ENCODE measurements around the gene ZNF688. TPM values are rescaled to one million over a fixed set of nuclear protein-coding genes. Genes with fewer than 3 reads are reported as not detected.
"Not testable (repeated sequence)": the region's sequence is repeated elsewhere in the genome, so short reads cannot be mapped to it uniquely, and the experiment has no call there.

ZNF688 gene
- total RNA-seq, 1 donor: 6.5 TPM

- H3K4me3 ChIP-seq (ENCODE audit: low read depth, low read length): no peak overlapping the region
- TF ChIP-seq, protein P1, sequence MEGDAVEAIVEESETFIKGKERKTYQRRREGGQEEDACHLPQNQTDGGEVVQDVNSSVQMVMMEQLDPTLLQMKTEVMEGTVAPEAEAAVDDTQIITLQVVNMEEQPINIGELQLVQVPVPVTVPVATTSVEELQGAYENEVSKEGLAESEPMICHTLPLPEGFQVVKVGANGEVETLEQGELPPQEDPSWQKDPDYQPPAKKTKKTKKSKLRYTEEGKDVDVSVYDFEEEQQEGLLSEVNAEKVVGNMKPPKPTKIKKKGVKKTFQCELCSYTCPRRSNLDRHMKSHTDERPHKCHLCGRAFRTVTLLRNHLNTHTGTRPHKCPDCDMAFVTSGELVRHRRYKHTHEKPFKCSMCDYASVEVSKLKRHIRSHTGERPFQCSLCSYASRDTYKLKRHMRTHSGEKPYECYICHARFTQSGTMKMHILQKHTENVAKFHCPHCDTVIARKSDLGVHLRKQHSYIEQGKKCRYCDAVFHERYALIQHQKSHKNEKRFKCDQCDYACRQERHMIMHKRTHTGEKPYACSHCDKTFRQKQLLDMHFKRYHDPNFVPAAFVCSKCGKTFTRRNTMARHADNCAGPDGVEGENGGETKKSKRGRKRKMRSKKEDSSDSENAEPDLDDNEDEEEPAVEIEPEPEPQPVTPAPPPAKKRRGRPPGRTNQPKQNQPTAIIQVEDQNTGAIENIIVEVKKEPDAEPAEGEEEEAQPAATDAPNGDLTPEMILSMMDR (IDR thresholded peaks at IDR 0.05; ENCODE audit: insufficient read depth, low read depth, low read length): no peak
- DNase-seq (ENCODE audit: low read depth): no peak
These were observed 30.5 kb upstream of the ZNF688 start for GRCh38 chr16:30601966-30602365.

DNA sequence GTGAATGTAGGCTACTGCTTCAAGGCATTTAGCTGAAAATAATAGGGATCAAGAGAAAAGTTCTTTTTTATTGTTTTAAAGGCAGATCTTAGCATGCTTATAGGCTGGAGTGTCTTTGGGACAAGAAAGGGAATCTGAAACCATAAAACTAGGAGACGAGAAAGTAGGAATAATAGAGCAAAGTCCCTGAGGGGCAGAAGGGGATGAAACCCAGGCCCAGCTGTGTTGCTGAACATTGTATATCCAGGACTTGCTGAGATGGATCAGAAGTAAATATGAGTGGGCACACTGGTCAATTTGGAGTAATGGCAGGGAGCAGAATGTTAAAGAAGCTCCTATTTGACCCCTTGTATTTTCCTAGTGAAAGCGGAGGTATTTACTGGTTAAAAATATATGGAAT, 29.4 kb upstream of the ZNF688 start:
- TF ChIP-seq, protein P1 (IDR thresholded peaks at IDR 0.05; ENCODE audit: insufficient read depth, low read depth, low read length): no peak
- no peak overlapping the region for H3K4me3 ChIP-seq (ENCODE audit: low read depth, low read length)
- no peak for DNase-seq (ENCODE audit: low read depth)

DNA sequence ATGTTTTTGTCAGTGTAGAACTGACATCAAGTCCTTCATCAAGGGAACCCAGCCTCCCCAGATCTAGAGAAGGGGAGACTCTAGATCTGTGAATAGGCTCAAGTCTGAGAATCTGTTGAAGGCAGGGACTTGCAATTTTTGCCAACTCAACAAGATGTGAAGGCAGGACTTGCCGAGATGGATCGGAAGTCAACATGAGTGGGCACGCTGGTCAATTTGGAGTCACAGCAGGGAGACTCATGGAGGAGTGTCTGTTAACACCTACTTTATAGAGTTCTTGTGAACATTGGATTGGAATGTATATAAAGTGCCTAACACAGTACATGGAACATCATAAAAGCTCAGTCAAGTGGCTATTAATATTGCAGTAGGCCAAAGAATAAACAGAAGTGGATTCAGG, 28.7 kb upstream of the ZNF688 start:
- TF ChIP-seq, protein P1 (IDR thresholded peaks at IDR 0.05; ENCODE audit: insufficient read depth, low read depth, low read length): no peak

GRCh38 chr16:30592871-30593270, 21.4 kb upstream of the ZNF688 start:
- TF ChIP-seq, protein P1 (IDR thresholded peaks at IDR 0.05; ENCODE audit: insufficient read depth, low read depth, low read length): no peak
- H3K4me3 ChIP-seq (ENCODE audit: low read depth, low read length): no peak overlapping the region
- DNase-seq (ENCODE audit: low read depth): no peak

More for the DNA sequence above, 28.7 kb upstream of the ZNF688 start:
- H3K4me3 ChIP-seq (ENCODE audit: low read depth, low read length): no peak overlapping the region
- DNase-seq (ENCODE audit: low read depth): no peak

DNA sequence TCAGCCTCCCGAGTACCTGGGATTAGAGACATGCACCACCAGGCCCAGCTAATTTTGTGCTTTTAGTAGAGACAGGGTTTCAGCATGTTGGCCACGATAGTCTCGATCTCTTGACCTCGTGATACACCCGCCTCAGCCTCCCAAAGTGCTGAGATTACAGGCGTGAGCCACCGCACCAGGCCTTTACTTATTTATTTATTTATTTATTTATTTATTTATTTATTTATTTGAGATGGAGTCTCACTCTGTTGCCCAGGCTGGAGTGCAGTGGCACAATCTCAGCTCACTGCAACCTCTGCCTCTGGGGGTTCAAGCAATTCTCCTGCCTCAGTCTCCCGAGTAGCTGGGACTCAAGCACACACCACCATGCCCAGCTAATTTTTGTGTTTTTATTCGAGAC, 19.4 kb upstream of the ZNF688 start:
- H3K4me3 ChIP-seq (ENCODE audit: low read depth, low read length); DNase-seq (ENCODE audit: low read depth): not testable (repeated sequence)

- not testable (repeated sequence) for H3K4me3 ChIP-seq (ENCODE audit: low read depth, low read length); DNase-seq (ENCODE audit: low read depth)
These were observed 18.1 kb upstream of the ZNF688 start for GRCh38 chr16:30589582-30589981.

DNA sequence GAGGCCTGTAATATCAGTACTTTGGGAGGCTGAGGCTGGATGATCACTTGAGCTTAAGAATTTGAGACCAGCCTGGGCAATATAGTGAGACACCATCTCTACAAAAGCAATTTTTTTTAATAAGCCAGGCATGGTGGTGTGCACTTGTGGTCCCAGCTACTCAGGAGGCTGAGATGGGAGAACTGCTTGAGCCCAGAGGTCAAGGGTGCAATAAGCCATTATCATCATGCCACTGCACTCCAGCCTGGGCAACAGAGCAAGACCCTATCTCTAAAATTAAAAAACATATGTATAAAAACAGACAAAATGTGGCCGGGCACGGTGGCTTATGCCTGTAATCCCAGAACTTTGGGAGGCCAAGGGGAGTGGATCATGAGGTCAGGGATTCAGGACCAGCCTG, 17.1 kb upstream of the ZNF688 start:
- DNase-seq (ENCODE audit: low read depth): no peak
- H3K4me3 ChIP-seq (ENCODE audit: low read depth, low read length): no peak overlapping the region
- TF ChIP-seq, protein P1 (IDR thresholded peaks at IDR 0.05; ENCODE audit: insufficient read depth, low read depth, low read length): no peak

GRCh38 chr16:30585400-30586191, 14.1 kb upstream of the ZNF688 start, which contains the start of gene ZNF785:
TSS of gene ZNF785 (minus strand) at chr16:30585697. CDS start at chr16:30585611, 86 bp downstream.
- TF ChIP-seq, protein P1 (IDR thresholded peaks at IDR 0.05; ENCODE audit: insufficient read depth, low read depth, low read length): no peak
- DNase-seq (ENCODE audit: low read depth): peak; percentile 99
- peak within 1 kb of the TSS; percentile 70 for H3K4me3 ChIP-seq (ENCODE audit: low read depth, low read length)
